SH-SY5Y (cell line): Measurements from ENCODE around the gene STAC3.

Source experiments
- GATA2 ChIP-seq: IDR thresholded peaks from 2 replicates; pipeline ENCODE4 v1.6.1; 2011; ENCODE audit warnings: mild to moderate bottlenecking, low read depth, low read length
- GATA3 ChIP-seq: IDR thresholded peaks from 2 replicates; pipeline ENCODE4 v1.6.1; 2011; ENCODE audit warnings: low read depth, mild to moderate bottlenecking, low read length, moderate library complexity

The STAC3 gene

DNA sequence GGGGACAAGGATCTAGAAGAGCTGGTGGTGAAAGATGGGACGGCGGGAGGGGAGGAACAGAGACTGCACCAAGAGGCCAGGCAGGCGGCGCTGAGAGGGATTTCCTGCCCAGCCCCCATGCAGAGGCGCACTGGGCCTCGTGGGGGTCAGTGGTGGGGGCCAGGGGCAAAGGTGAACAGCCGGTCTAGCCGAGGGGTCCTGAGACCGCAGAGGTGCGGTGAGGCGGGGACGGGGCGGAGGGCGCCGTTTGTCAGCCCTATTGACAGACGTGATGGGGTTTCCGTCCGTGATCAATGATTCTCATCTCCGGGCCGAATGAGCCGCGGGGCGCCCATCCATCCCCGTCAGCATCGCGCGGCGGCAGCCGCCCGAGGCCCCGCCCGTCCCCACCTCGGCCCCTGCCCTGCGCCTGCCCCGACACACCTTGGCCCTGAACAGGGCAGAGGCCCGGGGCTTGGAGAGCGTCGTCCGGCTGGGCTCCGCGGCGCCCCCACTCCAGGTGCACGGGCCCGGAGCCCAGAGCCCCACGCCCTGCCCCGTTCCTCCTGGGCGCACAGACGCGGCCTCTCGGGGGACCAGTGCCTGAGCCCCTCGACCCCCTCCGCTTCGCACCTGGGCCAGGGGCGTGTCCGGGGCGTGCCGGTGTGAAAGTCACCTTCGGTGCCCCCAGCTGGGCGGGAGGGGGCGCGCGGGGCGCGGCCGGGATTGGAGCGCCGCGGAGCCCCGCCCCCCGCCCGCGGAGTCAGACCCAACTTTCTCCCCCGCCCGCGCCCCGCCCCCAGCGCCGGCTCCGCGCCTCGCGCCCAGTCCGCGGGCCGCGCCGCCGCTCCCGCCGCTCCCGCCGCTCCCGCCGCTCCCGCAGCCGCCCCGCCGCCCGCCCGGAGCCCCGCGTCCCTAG, 34.7 kb downstream of the STAC3 start, which contains the start of gene NXPH4:
NXPH4 (plus strand) TSS at position 781 of the 898 bp plus-strand sequence. CDS start 176 bp downstream, outside the sequence.
- TF ChIP-seq GATA2 (no peak), GATA3 (no peak)

DNA sequence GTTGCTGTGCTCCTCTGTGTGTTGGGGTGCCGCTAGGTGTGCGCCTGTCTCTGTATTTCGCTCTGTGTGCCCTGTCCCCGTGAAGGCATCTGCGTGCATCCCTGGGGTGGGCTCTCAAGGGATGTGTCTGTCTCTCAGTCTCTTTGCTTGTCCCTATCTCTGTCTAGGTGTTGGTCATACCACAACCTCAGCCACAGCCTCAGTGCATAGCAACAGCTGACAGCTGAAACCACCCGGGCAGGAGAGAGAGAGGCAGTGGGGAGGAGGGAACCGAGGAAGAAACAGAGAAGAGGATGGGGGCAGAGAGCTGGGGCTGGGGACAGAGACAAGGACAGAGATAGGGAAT, 35.3 kb downstream of the STAC3 start:
- no peak for TF ChIP-seq GATA2
- no peak for TF ChIP-seq GATA3

- TF ChIP-seq GATA2 (no peak), GATA3 (no peak)
Measured at GRCh38 chr12:57215065-57215464, 35.9 kb downstream of the STAC3 start.

GRCh38 chr12:57214398-57214781, 36.6 kb downstream of the STAC3 start:
- TF ChIP-seq GATA2: no peak
- TF ChIP-seq GATA3: no peak

GRCh38 chr12:57213763-57214397, 37.1 kb downstream of the STAC3 start:
- TF ChIP-seq GATA3: no peak
- TF ChIP-seq GATA2: no peak

- TF ChIP-seq GATA3 (no peak), GATA2 (no peak)
Measured at GRCh38 chr12:57213058-57213715, 37.8 kb downstream of the STAC3 start.

- TF ChIP-seq GATA2 (no peak), GATA3 (no peak)
Measured at GRCh38 chr12:57212701-57213057, 38.3 kb downstream of the STAC3 start.

- TF ChIP-seq GATA2: no peak
- no peak for TF ChIP-seq GATA3
Measured at GRCh38 chr12:57211791-57212700, 38.9 kb downstream of the STAC3 start.

- TF ChIP-seq GATA2: no peak
- no peak for TF ChIP-seq GATA3
Measured at GRCh38 chr12:57210926-57211692, 39.9 kb downstream of the STAC3 start.

- TF ChIP-seq GATA2 (no peak), GATA3 (no peak)
Measured at GRCh38 chr12:57210461-57210860, 40.5 kb downstream of the STAC3 start.

DNA sequence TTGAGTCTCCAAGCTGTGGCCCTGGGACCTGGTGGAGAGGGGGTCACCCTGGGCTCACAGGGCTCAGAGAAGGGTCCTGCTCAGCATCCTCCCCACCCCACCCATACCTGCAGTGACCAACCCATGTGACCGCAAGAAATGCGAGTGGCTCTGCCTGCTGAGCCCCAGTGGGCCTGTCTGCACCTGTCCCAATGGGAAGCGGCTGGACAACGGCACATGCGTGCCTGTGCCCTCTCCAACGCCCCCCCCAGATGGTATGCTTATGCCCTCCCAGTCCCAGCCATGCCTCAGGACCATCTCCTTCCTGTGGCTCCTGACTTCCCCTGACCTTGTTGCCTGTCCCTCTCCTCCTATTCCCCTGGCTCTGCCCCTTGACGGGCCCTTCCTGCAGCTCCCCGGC, 41.1 kb downstream of the STAC3 start:
- TF ChIP-seq GATA3: no peak
- TF ChIP-seq GATA2: no peak

- TF ChIP-seq GATA2 (no peak), GATA3 (no peak)
Measured at GRCh38 chr12:57208631-57209282, 42.2 kb downstream of the STAC3 start.
